ENCODE measurements around the gene AP2A2. TPM values are rescaled to one million over a fixed set of nuclear protein-coding genes. Genes with fewer than 3 reads are reported as not detected.
"Not testable (repeated sequence)": the region's sequence is repeated elsewhere in the genome, so short reads cannot be mapped to it uniquely, and the experiment has no call there.

AP2A2 gene
- total RNA-seq, 2 donors from 2014 or later, result 69.1 to 76.2 TPM

DNA sequence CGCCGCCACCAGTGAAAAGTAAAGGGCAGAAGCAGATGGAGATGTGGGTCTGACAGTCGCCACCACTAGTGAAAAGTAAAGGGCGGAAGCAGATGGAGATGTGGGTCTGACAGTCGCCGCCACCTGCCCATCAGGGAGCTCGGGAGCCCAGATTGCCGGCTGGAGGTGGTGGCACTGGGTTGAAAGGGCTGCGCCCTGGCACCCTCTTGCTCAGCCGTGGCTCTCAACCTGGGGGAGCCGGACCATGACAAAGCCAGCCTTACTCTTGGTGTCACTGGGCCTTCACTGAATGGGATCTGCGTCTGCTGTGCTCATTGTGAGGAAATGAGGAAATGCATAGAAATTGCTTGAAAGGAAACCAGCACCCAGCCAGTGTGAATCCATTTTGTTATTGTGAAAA is 36.3 kb downstream of the AP2A2 start:
- no peak for ATAC-seq (replicated peaks)
- H3K4me1 Mint-ChIP-seq, result peaks cover 10% of the 10 kb centered on the region
- H3K36me3 Mint-ChIP-seq (ENCODE audit: low read depth), result peaks cover 67% of the 10 kb centered on the region
- no peak overlapping the region for H3K4me3 Mint-ChIP-seq
- H3K27me3 Mint-ChIP-seq, result no peaks in the 10 kb centered on the region
- H3K27ac Mint-ChIP-seq, result no peak overlapping the region
- H3K9me3 Mint-ChIP-seq, result no peaks in the 10 kb centered on the region

DNA sequence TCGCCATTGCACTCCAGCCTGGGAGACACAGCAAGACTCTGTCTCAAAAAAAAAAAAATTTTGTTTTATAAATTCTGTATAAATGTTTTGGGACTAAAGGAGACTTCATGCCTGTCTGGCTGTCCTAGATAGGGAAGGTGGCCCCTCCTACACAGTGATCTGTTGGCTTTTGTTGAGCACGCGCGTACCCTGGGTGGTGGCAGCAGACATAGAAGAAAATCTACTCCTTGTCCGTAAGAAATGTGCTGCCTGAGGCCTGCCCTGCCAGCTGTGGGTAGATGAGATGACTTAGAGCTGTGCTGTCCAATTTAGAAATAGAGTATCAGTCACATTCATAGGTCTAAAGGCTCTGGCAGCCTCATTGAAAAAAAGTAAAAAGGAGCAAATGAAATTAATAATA is 37.0 kb downstream of the AP2A2 start:
- Mint-ChIP-seq H3K9me3 (no peaks in the 10 kb centered on the region), H3K27ac (no peak overlapping the region), H3K36me3 (ENCODE audit: low read depth) (peaks cover 66% of the 10 kb centered on the region), H3K27me3 (no peaks in the 10 kb centered on the region), H3K4me3 (no peak overlapping the region), H3K4me1 (peaks cover 10% of the 10 kb centered on the region)
- ATAC-seq (replicated peaks), result no peak

DNA sequence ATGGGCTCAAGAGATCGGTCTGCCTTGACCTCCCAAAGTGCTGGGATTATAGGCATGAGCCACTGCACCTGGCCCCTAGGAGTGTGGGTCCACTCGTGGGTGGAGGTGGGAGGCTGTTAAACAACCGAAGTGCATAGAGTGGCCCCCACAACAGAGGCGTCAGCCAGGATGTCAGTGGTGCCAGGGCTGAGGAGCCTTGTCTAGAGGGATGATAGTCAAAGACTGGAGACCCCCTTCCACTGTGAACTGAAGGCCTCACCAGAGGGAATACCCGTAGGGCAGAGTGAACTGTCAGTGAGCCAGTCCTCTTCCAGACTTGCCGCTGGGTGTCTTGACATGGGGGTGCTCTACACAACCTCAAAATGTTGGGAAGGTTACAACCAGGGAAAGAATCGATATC is 38.2 kb downstream of the AP2A2 start:
- peaks cover 56% of the 10 kb centered on the region for H3K36me3 Mint-ChIP-seq (ENCODE audit: low read depth)
- no peak overlapping the region for H3K27ac Mint-ChIP-seq
- H3K27me3 Mint-ChIP-seq, result no peaks in the 10 kb centered on the region
- H3K9me3 Mint-ChIP-seq, result no peaks in the 10 kb centered on the region
- peaks cover 6% of the 10 kb centered on the region for H3K4me1 Mint-ChIP-seq
- no peak for ATAC-seq (replicated peaks)
- no peak overlapping the region for H3K4me3 Mint-ChIP-seq

DNA sequence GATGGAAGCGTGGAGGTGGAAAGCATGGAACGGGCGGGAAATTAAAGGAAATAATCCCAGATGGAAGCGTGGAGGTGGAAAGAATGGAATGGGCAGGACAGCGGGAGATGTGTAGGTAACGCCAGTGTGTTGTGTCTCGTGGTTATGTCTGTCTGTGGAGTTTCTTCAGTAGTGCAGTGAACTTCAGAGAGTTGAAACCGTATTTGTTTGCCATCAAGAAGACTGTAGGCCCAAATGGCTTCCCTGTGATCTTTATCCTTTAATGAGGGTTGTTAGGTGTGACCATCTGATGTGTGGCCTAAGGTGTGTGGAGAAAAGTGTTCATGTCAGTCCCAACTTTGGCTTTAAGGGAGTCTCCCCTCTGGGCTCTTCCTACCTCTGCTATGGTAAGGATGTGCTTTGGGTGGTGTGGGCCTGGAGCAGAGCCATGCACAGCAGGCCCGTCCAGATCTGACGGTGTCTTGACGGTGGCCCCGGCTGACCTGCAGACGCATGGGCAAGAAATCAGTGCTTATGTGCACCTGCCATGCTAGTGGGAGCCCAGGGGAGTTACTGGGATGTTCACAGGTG is 39.6 kb downstream of the AP2A2 start:
- Mint-ChIP-seq H3K36me3 (ENCODE audit: low read depth) (peaks cover 51% of the 10 kb centered on the region), H3K4me1 (peaks cover 11% of the 10 kb centered on the region), H3K27ac (no peak overlapping the region), H3K9me3 (no peaks in the 10 kb centered on the region), H3K4me3 (no peak overlapping the region), H3K27me3 (no peaks in the 10 kb centered on the region)
- peak; percentile 42 for ATAC-seq (replicated peaks)

DNA sequence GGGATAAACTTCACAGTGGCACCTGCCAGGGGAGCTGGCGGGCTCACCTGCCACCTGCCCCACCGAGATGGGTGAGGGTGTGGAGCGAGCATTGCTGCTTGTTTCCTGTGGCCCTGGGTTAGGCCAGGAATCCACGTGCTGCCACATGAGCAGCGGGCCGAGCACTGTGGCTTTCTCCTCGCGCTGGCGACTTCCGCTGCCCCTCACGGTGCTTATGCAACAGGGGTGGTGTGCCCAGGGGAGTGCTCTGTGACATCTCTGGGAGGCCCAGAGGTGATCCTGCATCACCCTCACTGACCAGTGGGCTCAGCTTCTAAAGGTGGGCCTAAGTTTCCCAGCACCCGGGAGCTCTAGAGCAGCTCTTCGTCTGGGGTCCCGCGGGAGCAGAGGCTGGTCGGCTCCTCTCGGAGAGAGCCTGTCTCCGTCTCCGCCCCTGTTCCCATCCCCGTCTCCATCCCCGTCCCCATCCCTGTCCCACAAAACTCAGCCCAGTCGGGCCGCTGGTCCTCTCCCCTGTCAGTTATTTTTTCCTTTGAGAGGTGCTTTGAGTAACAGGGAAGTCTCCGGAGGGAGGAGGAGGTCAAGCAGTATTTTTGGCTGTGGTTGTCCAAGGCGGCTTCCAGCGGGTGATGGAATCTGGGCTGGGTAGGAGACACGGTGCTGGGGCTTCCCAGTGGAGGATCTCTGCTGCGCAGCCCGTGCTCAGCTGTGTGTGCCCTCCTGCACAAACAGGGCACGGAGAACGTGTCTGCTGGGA is 42.5 kb downstream of the AP2A2 start:
- Mint-ChIP-seq H3K27me3 (no peaks in the 10 kb centered on the region), H3K27ac (no peak overlapping the region)
- ATAC-seq (replicated peaks), result no peak

DNA sequence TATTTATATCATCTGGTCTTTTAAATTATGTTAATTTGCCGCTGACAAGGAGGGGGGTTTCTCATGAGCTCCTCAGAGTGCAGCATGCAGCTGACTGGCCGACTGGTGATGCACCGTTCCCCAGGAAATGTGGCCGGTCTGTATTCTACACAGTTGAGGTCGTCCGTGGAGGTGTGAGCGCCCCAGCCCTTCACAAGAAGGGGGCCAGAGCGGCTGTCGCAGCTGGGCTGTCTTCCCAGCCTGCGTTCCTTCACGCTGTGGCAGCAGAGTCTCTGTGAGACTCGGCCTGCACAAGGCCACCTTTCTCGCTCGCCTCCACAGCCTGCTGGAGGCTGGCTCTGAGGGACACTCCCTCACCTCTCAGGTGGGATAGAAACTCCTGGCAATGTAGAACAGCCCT is 43.2 kb downstream of the AP2A2 start:
- H3K27ac Mint-ChIP-seq, result no peak overlapping the region
- no peak for ATAC-seq (replicated peaks)
- H3K36me3 Mint-ChIP-seq (ENCODE audit: low read depth), result peaks cover 58% of the 10 kb centered on the region
- H3K27me3 Mint-ChIP-seq, result no peaks in the 10 kb centered on the region
- H3K9me3 Mint-ChIP-seq, result no peaks in the 10 kb centered on the region
- H3K4me1 Mint-ChIP-seq, result peaks cover 17% of the 10 kb centered on the region
- no peak overlapping the region for H3K4me3 Mint-ChIP-seq

More for the DNA sequence above, 42.5 kb downstream of the AP2A2 start:
- H3K9me3 Mint-ChIP-seq, result no peaks in the 10 kb centered on the region
- H3K4me3 Mint-ChIP-seq, result no peak overlapping the region
- H3K4me1 Mint-ChIP-seq, result peaks cover 17% of the 10 kb centered on the region
- H3K36me3 Mint-ChIP-seq (ENCODE audit: low read depth), result peaks cover 58% of the 10 kb centered on the region

DNA sequence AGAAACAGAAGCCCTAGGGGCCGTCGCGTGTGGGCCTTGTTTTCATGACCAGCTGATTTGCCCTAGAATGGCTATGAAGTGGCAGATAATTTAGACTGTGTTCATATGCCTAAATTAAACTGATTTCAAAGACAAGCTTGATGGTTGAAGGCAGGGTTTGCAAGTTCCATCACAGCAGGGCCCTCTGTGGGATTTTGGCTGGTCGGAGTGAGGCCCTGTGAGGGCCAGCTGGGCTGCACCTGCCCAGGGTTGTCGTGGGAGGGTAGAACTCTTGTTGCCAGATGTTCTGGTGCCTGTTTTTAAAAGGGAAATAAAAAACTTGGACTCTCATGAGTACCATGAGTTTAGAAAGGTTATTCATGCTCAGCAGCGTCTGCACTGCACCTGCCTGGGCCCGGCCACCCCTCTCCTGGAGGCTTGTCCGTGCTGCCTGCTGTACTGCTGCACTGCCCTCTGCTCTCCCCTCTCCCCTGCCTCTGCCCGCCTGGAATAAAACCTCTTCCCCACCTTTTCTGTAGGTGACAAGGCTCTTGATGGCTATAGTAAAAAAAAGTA is 44.1 kb downstream of the AP2A2 start:
- H3K27ac Mint-ChIP-seq, result peak overlapping the region; percentile 31
- H3K27me3 Mint-ChIP-seq, result no peaks in the 10 kb centered on the region
- peaks cover 18% of the 10 kb centered on the region for H3K4me1 Mint-ChIP-seq
- H3K36me3 Mint-ChIP-seq (ENCODE audit: low read depth), result peaks cover 58% of the 10 kb centered on the region
- no peaks in the 10 kb centered on the region for H3K9me3 Mint-ChIP-seq
- H3K4me3 Mint-ChIP-seq, result peak overlapping the region; percentile 25
- no peak for ATAC-seq (replicated peaks)

DNA sequence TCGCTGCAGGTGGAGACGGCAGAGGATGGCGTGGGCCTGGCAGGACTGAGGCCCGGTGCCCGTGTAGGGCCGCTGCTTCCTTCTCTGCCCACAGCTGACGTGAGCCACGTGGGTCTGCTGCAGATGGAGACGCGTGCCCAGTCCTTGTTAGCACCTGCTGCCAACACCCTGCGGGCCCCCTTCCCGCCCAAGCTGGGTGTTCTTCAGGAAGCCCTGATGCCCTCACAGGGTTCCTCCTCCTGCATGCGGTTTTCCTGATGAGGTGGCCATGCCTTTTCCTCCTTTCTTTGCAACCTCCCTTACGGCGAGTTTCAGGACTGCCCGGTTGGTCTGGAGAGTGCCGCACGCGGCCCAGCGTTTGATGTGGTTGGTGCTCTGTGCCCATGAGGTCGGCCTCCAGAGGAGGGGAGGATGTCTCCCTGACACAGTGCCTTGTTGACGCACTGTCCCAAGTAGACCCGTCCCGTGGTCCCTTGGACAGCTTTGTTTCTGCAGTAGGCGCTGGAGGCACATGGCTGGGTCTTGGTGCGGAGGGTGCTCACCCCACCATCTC is 44.7 kb downstream of the AP2A2 start:
- H3K27me3 Mint-ChIP-seq, result no peaks in the 10 kb centered on the region
- peak; percentile 68 for ATAC-seq (replicated peaks)
- H3K36me3 Mint-ChIP-seq (ENCODE audit: low read depth), result peaks cover 58% of the 10 kb centered on the region
- H3K9me3 Mint-ChIP-seq, result no peaks in the 10 kb centered on the region
- peak overlapping the region; percentile 79 for H3K27ac Mint-ChIP-seq
- H3K4me3 Mint-ChIP-seq, result peak overlapping the region; percentile 25
- peaks cover 18% of the 10 kb centered on the region for H3K4me1 Mint-ChIP-seq

DNA sequence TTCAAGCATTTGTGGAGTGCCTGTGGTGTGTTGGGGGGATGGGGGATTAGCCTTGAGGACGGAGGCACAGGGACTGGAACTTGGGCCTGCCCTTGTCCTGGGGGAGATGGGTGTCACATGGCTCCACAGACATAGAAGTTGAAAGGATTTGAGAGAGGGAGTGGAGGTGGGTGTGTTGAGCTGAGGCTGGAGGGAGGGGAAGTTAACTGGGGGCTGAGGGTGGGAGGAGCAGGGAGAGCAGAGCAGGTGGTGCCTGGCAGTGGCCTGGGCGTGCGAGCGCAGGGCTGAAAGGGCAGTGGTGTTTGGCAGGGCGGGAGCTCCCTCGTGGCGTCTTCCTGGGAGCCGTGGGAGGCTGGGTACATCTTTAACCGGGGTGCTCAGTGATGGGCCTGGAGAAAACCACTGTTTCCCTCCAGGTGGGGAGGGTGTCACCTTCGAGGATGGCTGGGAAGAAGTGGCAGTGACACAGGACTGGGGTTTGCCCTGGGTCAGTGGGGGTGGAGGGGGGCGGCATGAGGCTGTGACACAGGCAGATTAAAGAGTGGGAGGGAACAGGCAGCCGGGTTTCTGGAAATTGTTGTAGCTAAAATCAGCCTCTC is 45.5 kb downstream of the AP2A2 start:
- Mint-ChIP-seq H3K36me3 (ENCODE audit: low read depth) (peaks cover 64% of the 10 kb centered on the region), H3K27ac (peak overlapping the region; percentile 79), H3K27me3 (no peaks in the 10 kb centered on the region), H3K9me3 (no peaks in the 10 kb centered on the region), H3K4me1 (peaks cover 19% of the 10 kb centered on the region), H3K4me3 (no peak overlapping the region)
- no peak for ATAC-seq (replicated peaks)

DNA sequence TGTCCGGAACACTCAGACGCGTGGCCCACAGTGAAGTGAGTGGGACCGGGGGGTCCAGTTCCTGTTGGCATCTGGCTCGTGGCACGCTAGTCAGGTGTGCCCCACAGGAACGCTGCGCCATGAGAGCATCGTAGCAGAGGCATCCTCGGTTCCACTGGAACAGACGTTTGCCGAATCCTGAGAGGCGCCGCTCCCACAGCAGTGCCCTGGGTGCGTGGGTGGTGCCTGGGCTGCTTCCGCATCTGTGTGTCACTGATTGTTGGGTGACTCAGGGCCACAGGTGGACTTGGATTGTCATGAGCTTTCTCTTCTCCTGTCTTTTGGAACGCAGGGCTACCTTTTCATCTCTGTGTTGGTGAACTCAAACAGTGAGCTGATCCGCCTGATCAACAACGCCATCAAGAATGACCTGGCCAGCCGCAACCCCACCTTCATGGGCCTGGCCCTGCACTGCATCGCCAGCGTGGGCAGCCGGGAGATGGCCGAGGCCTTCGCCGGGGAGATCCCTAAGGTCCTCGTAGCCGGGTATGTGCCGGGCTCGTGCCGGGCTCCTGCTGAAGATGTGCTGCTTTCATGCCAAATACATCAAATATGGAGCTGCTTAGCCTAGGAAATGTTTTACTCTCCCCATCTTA is 46.2 kb downstream of the AP2A2 start:
- Mint-ChIP-seq H3K4me3 (no peak overlapping the region), H3K4me1 (peaks cover 19% of the 10 kb centered on the region), H3K9me3 (no peaks in the 10 kb centered on the region), H3K27me3 (no peaks in the 10 kb centered on the region), H3K27ac (no peak overlapping the region), H3K36me3 (ENCODE audit: low read depth) (peaks cover 65% of the 10 kb centered on the region)
- no peak for ATAC-seq (replicated peaks)

DNA sequence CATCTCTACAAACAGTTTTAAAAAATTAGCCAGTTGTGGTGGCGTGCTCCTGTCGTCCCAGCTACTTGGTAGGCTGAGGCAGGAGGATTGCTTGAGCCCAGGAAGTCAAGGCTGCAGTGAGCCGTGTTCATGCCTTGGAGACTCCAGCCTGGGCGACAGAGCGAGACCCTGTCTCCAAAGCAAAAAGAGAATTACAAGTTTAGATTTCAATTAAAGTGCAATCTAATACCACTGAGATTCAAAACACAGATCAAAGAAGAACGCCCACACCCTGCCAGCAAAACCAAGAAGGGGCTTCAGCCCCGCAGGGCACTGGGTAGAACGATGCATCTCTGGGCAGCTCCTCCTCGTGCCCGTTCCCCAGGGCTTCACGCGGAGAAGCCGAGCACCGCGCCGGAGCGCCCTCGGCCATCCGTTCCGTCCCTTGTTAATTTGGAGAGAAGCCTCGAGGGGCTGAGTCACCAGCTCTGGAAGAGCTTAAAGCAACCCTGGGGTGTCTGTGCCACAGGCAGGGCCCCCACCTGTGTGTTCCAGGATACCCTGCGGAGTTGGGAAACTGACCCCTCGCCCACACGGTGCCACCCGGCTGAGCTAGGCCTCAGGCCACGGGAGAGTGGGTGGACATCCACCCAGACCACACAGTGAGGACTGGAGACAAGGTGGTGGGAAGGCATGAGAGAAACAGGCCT is 47.0 kb downstream of the AP2A2 start:
- no peak overlapping the region for H3K4me3 Mint-ChIP-seq
- peaks cover 72% of the 10 kb centered on the region for H3K36me3 Mint-ChIP-seq (ENCODE audit: low read depth)
- peaks cover 19% of the 10 kb centered on the region for H3K4me1 Mint-ChIP-seq
- no peaks in the 10 kb centered on the region for H3K27me3 Mint-ChIP-seq
- H3K27ac Mint-ChIP-seq, result peak overlapping the region; percentile 50
- no peaks in the 10 kb centered on the region for H3K9me3 Mint-ChIP-seq
- no peak for ATAC-seq (replicated peaks)

DNA sequence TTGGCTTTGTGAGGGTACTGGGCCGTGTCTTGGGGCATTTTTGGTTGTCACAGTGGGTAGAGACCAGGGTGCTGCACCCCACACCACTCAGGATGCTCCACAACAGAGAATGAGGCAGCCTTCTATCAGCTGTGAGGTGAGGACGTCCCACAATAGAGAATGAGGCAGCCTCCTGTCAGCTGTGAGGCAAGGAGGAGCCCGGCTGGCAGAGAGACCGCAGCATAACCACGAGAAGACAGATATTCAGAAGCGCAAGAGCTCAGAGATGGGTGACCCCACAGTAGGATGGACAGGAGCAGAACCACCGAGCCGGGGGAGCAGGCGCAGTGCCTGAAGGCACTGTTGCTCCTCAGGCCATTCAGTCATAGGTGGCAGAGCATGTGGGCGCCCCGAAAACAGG is 47.6 kb downstream of the AP2A2 start:
- Mint-ChIP-seq H3K4me3 (no peak overlapping the region), H3K27ac (peak overlapping the region; percentile 50), H3K4me1 (peaks cover 19% of the 10 kb centered on the region), H3K27me3 (no peaks in the 10 kb centered on the region), H3K9me3 (no peaks in the 10 kb centered on the region), H3K36me3 (ENCODE audit: low read depth) (peaks cover 74% of the 10 kb centered on the region)
- no peak for ATAC-seq (replicated peaks)

DNA sequence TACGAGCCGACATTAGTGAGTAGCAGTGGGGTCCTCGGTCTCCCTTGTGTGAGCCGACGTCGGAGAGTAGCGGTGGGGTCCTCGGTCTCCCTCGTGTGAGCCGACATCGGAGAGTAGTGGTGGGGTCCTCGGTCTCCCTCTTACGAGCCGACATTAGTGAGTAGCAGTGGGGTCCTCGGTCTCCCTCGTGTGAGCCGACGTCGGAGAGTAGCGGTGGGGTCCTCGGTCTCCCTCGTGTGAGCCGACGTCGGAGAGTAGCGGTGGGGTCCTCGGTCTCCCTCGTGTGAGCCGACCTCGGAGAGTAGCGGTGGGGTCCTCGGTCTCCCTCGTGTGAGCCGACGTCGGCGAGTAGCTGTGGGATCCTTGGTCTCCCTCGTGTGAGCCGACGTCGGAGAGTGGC is 49.7 kb downstream of the AP2A2 start:
- not testable (repeated sequence) for H3K9me3 Mint-ChIP-seq; H3K4me3 Mint-ChIP-seq; H3K27me3 Mint-ChIP-seq; ATAC-seq (replicated peaks)
- Mint-ChIP-seq H3K27ac (peak overlapping the region; percentile 13), H3K36me3 (ENCODE audit: low read depth) (peaks cover 75% of the 10 kb centered on the region), H3K4me1 (peaks cover 13% of the 10 kb centered on the region)

DNA sequence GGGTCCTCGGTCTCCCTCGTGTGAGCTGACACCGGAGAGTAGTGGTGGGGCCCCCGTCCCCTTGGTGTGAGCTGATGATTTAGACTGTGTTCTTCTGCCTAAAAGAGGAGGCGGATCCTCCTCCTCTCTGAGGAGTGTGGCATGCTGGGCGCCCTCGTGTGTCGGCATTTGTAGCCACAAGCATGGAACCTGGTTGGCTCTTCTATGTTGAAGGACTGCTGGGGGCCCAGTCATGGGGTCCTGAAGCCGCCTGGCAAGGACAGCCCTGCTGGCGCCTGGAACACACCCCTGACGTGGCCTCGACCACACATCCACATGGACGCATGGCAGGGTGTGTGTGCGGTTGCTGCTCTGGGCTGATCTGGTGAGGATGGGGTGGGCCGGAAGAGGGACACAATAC is 50.2 kb downstream of the AP2A2 start:
- peaks cover 74% of the 10 kb centered on the region for H3K36me3 Mint-ChIP-seq (ENCODE audit: low read depth)
- no peak for ATAC-seq (replicated peaks)
- H3K27ac Mint-ChIP-seq, result no peak overlapping the region
- H3K9me3 Mint-ChIP-seq, result no peaks in the 10 kb centered on the region
- peaks cover 11% of the 10 kb centered on the region for H3K4me1 Mint-ChIP-seq
- H3K4me3 Mint-ChIP-seq, result no peak overlapping the region
- H3K27me3 Mint-ChIP-seq, result no peaks in the 10 kb centered on the region

All from activated T-helper 17 cell treated with anti-CD3 and anti-CD28 coated beads, Interleukin-2, amount 50 U/mL, for 72 hours (primary cell).